Measurements from ENCODE around the gene NRG3. TPM values are rescaled to one million over a fixed set of nuclear protein-coding genes. Genes with fewer than 3 reads are reported as not detected.

NRG3 gene
- total RNA-seq, 2 donors from 2014 or later: 1.7 to 2.3 TPM

DNA sequence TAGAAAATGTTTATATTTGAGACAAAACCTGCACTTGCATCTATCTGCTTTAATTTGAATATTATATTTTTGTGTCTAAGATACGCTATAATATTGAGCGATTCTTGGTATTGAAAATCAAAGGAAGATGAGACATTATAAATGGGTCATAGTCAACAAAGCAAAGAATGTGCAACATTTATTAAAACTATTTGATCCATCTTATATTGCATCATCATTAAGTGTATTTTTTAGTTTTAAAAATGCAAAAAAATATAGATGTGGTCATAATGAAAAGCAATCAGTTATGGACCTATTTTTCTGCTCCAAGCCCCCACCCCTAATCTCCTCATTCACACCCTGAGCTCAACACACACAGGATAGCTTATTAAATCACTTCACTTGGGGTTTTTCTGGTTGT lies 847.3 kb downstream of the NRG3 start:
- Histone ChIP-seq H3K27ac (ENCODE audit: low read depth, low read length) (no peak overlapping the region), H3K9ac (ENCODE audit: extremely low read depth, low read length, poor library complexity, severe bottlenecking) (no peak overlapping the region), H3K27me3 (ENCODE audit: control insufficient read depth, insufficient read depth, low read length, poor library complexity, severe bottlenecking) (no peaks in the 10 kb centered on the region), H3K4me3 (ENCODE audit: low read length) (no peak overlapping the region), H3K9me3 (ENCODE audit: control insufficient read depth, low read length) (peaks cover 1% of the 10 kb centered on the region), H3K4me1 (ENCODE audit: control insufficient read depth, insufficient read depth, low read length) (no peaks in the 10 kb centered on the region), H3K36me3 (ENCODE audit: control insufficient read depth, insufficient read depth, low read length) (no peaks in the 10 kb centered on the region)
- no peak for TF ChIP-seq CTCF (conservative IDR thresholded peaks at IDR 0.05)
- no peak overlapping the region for H3K4me3 Mint-ChIP-seq
- no peaks in the 10 kb centered on the region for H3K36me3 Mint-ChIP-seq (ENCODE audit: low read depth)
- no peak overlapping the region for H3K27ac Mint-ChIP-seq
- H3K27me3 Mint-ChIP-seq (ENCODE audit: insufficient read depth): no peaks in the 10 kb centered on the region
- H3K9me3 Mint-ChIP-seq: peaks cover 13% of the 10 kb centered on the region
- DNase-seq: no peak
- peaks cover 2% of the 10 kb centered on the region for H3K4me1 Mint-ChIP-seq
- 100% methylated on average over 1 of the region's 2 CpGs; no CpG with 5 or more reads in 1 of the 2 experiments for WGBS, 2 experiments (ENCODE audit: insufficient coverage in 1 of 2, insufficient read length in 1 of 2)

GRCh38 chr10:82736305-82736704 lies 861.3 kb downstream of the NRG3 start:
- Histone ChIP-seq H3K27ac (ENCODE audit: low read depth, low read length) (no peak overlapping the region), H3K9ac (ENCODE audit: extremely low read depth, low read length, poor library complexity, severe bottlenecking) (no peak overlapping the region), H3K9me3 (ENCODE audit: control insufficient read depth, low read length) (no peaks in the 10 kb centered on the region), H3K4me3 (ENCODE audit: low read length) (no peak overlapping the region), H3K4me1 (ENCODE audit: control insufficient read depth, insufficient read depth, low read length) (no peaks in the 10 kb centered on the region), H3K27me3 (ENCODE audit: control insufficient read depth, insufficient read depth, low read length, poor library complexity, severe bottlenecking) (no peaks in the 10 kb centered on the region), H3K36me3 (ENCODE audit: control insufficient read depth, insufficient read depth, low read length) (no peaks in the 10 kb centered on the region)
- 100% methylated on average over 1 of the region's 1 CpG; no CpG with 5 or more reads in 1 of the 2 experiments for WGBS, 2 experiments (ENCODE audit: insufficient coverage in 1 of 2, insufficient read length in 1 of 2)
- Mint-ChIP-seq H3K27me3 (ENCODE audit: insufficient read depth) (no peaks in the 10 kb centered on the region), H3K4me3 (no peak overlapping the region), H3K4me1 (peaks cover 2% of the 10 kb centered on the region), H3K36me3 (ENCODE audit: low read depth) (no peaks in the 10 kb centered on the region), H3K9me3 (peaks cover 2% of the 10 kb centered on the region), H3K27ac (no peak overlapping the region)
- DNase-seq: peak; percentile 52
- no peak for TF ChIP-seq CTCF (conservative IDR thresholded peaks at IDR 0.05)

DNA sequence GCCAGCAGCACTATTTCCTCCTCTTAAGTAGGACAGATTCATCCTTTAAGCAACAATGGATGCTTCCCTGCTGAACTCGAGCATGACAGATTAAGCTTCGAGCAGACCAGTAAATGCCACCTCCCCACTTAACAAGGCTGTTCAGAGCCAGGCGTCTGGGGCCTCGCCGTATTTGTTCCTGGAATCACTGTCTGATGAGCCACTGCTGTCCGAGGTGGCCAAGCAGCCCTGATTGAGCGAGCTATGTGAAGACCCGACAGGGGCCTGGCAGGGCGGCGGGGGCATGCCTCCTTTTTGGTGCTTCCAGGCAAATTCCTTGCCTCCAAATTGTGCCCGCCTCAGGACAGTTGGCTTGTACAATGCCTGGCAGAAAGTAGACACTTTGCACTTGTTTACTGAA lies 862.6 kb downstream of the NRG3 start:
- WGBS, 2 experiments (ENCODE audit: insufficient coverage in 1 of 2, insufficient read length in 1 of 2): 83 to 87% methylated on average over 8 to 11 of the region's 11 CpGs
- Mint-ChIP-seq H3K9me3 (peaks cover 2% of the 10 kb centered on the region), H3K27me3 (ENCODE audit: insufficient read depth) (no peaks in the 10 kb centered on the region), H3K36me3 (ENCODE audit: low read depth) (no peaks in the 10 kb centered on the region), H3K27ac (no peak overlapping the region), H3K4me3 (no peak overlapping the region), H3K4me1 (peaks cover 2% of the 10 kb centered on the region)
- Histone ChIP-seq H3K27ac (ENCODE audit: low read depth, low read length) (no peak overlapping the region), H3K36me3 (ENCODE audit: control insufficient read depth, insufficient read depth, low read length) (no peaks in the 10 kb centered on the region), H3K9me3 (ENCODE audit: control insufficient read depth, low read length) (no peaks in the 10 kb centered on the region), H3K4me3 (ENCODE audit: low read length) (no peak overlapping the region), H3K9ac (ENCODE audit: extremely low read depth, low read length, poor library complexity, severe bottlenecking) (no peak overlapping the region), H3K4me1 (ENCODE audit: control insufficient read depth, insufficient read depth, low read length) (no peaks in the 10 kb centered on the region), H3K27me3 (ENCODE audit: control insufficient read depth, insufficient read depth, low read length, poor library complexity, severe bottlenecking) (no peaks in the 10 kb centered on the region)
- no peak for TF ChIP-seq CTCF (conservative IDR thresholded peaks at IDR 0.05)
- DNase-seq: peak; percentile 53

Measured in endodermal cell (in vitro differentiated cells).